ENCODE data around the gene LEF1.

LEF1 gene

DNA sequence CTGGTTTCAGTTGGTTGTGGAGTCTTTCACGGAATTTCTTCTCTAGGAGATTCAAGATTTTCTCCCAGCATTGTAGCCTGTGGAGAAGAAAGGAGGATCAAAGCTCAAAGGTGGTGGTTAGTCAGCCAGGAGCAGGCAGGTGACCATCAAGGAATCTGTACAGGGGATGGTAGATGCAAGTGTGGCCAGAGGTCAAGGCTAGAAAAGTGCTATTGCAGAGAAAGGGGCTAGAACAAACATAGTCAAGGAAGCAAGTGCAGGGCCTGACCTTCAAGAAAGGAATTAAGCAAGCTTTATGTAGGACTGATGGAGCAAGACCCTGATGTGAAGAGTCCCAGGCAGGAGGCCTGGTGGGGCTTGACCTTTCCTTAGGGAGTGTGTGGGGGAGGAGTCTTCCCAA lies 162.9 kb downstream of the LEF1 start:
- ATAC-seq: no peak
- TF ChIP-seq SNAI2 (CRISPR knock-in tag; IDR thresholded peaks at IDR 0.05) (no peak), ZC3H10 (CRISPR knock-in tag; IDR thresholded peaks at IDR 0.05) (no peak), PPARA (CRISPR knock-in tag; IDR thresholded peaks at IDR 0.05; ENCODE audit: borderline replicate concordance) (no peak), GLIS3 (CRISPR knock-in tag; IDR thresholded peaks at IDR 0.05) (no peak), OSR1 (CRISPR knock-in tag; IDR thresholded peaks at IDR 0.05) (no peak), BACH2 (CRISPR knock-in tag; IDR thresholded peaks at IDR 0.05; ENCODE audit: borderline replicate concordance) (no peak), ZNF565 (CRISPR knock-in tag; conservative IDR thresholded peaks at IDR 0.05; ENCODE audit: low read depth) (no peak), ARNTL (CRISPR knock-in tag; IDR thresholded peaks at IDR 0.05; ENCODE audit: borderline replicate concordance, low read depth) (no peak), ISL1 (CRISPR knock-in tag; IDR thresholded peaks at IDR 0.05) (no peak), ZFP3 (CRISPR knock-in tag; IDR thresholded peaks at IDR 0.05) (no peak), TCF4 (CRISPR knock-in tag; IDR thresholded peaks at IDR 0.05; ENCODE audit: borderline replicate concordance) (no peak), CSDC2 (CRISPR knock-in tag; IDR thresholded peaks at IDR 0.05) (no peak), ZNF70 (CRISPR knock-in tag; IDR thresholded peaks at IDR 0.05) (no peak)
- TF ChIP-seq, protein P1, sequence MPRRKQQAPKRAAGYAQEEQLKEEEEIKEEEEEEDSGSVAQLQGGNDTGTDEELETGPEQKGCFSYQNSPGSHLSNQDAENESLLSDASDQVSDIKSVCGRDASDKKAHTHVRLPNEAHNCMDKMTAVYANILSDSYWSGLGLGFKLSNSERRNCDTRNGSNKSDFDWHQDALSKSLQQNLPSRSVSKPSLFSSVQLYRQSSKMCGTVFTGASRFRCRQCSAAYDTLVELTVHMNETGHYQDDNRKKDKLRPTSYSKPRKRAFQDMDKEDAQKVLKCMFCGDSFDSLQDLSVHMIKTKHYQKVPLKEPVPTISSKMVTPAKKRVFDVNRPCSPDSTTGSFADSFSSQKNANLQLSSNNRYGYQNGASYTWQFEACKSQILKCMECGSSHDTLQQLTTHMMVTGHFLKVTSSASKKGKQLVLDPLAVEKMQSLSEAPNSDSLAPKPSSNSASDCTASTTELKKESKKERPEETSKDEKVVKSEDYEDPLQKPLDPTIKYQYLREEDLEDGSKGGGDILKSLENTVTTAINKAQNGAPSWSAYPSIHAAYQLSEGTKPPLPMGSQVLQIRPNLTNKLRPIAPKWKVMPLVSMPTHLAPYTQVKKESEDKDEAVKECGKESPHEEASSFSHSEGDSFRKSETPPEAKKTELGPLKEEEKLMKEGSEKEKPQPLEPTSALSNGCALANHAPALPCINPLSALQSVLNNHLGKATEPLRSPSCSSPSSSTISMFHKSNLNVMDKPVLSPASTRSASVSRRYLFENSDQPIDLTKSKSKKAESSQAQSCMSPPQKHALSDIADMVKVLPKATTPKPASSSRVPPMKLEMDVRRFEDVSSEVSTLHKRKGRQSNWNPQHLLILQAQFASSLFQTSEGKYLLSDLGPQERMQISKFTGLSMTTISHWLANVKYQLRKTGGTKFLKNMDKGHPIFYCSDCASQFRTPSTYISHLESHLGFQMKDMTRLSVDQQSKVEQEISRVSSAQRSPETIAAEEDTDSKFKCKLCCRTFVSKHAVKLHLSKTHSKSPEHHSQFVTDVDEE (CRISPR knock-in tag; IDR thresholded peaks at IDR 0.05): no peak
- TF ChIP-seq, protein P2, sequence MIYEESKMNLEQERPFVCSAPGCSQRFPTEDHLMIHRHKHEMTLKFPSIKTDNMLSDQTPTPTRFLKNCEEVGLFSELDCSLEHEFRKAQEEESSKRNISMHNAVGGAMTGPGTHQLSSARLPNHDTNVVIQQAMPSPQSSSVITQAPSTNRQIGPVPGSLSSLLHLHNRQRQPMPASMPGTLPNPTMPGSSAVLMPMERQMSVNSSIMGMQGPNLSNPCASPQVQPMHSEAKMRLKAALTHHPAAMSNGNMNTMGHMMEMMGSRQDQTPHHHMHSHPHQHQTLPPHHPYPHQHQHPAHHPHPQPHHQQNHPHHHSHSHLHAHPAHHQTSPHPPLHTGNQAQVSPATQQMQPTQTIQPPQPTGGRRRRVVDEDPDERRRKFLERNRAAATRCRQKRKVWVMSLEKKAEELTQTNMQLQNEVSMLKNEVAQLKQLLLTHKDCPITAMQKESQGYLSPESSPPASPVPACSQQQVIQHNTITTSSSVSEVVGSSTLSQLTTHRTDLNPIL (CRISPR knock-in tag; IDR thresholded peaks at IDR 0.05; ENCODE audit: low read depth): no peak
- TF ChIP-seq, protein P3, sequence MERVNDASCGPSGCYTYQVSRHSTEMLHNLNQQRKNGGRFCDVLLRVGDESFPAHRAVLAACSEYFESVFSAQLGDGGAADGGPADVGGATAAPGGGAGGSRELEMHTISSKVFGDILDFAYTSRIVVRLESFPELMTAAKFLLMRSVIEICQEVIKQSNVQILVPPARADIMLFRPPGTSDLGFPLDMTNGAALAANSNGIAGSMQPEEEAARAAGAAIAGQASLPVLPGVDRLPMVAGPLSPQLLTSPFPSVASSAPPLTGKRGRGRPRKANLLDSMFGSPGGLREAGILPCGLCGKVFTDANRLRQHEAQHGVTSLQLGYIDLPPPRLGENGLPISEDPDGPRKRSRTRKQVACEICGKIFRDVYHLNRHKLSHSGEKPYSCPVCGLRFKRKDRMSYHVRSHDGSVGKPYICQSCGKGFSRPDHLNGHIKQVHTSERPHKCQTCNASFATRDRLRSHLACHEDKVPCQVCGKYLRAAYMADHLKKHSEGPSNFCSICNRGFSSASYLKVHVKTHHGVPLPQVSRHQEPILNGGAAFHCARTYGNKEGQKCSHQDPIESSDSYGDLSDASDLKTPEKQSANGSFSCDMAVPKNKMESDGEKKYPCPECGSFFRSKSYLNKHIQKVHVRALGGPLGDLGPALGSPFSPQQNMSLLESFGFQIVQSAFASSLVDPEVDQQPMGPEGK (CRISPR knock-in tag; IDR thresholded peaks at IDR 0.05; ENCODE audit: borderline replicate concordance): no peak
- TF ChIP-seq, protein P4, sequence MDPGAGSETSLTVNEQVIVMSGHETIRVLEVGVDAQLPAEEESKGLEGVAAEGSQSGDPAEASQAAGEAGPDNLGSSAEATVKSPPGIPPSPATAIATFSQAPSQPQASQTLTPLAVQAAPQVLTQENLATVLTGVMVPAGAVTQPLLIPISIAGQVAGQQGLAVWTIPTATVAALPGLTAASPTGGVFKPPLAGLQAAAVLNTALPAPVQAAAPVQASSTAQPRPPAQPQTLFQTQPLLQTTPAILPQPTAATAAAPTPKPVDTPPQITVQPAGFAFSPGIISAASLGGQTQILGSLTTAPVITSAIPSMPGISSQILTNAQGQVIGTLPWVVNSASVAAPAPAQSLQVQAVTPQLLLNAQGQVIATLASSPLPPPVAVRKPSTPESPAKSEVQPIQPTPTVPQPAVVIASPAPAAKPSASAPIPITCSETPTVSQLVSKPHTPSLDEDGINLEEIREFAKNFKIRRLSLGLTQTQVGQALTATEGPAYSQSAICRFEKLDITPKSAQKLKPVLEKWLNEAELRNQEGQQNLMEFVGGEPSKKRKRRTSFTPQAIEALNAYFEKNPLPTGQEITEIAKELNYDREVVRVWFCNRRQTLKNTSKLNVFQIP (CRISPR knock-in tag; IDR thresholded peaks at IDR 0.05; ENCODE audit: borderline replicate concordance, low read depth): no peak
- TF ChIP-seq, protein P5, sequence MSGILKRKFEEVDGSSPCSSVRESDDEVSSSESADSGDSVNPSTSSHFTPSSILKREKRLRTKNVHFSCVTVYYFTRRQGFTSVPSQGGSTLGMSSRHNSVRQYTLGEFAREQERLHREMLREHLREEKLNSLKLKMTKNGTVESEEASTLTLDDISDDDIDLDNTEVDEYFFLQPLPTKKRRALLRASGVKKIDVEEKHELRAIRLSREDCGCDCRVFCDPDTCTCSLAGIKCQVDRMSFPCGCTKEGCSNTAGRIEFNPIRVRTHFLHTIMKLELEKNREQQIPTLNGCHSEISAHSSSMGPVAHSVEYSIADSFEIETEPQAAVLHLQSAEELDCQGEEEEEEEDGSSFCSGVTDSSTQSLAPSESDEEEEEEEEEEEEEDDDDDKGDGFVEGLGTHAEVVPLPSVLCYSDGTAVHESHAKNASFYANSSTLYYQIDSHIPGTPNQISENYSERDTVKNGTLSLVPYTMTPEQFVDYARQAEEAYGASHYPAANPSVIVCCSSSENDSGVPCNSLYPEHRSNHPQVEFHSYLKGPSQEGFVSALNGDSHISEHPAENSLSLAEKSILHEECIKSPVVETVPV (CRISPR knock-in tag; IDR thresholded peaks at IDR 0.05): no peak

DNA sequence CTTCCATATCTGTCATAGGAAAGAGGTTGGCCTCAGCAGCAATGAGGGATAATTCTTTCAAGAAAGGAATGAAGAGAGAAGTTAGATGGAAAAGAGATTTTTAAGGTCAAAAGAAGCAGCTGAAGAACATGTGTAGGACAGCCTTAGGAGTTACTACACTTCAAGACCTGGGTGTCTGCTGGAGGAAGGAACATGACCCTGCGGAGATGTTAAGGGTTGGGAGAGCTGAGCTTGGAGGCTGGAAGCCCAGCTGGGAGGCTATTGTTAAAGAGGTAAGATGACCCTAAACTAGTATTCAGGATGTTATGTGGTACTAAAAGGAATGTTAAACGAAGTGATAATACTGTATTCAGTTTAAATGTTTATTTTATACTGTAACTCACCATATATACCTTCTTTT lies 164.1 kb downstream of the LEF1 start:
- no peak for ATAC-seq
- TF ChIP-seq, protein P1 (CRISPR knock-in tag; IDR thresholded peaks at IDR 0.05): no peak
- TF ChIP-seq TOX (CRISPR knock-in tag; IDR thresholded peaks at IDR 0.05; ENCODE audit: borderline replicate concordance) (no peak), ZC3H10 (CRISPR knock-in tag; IDR thresholded peaks at IDR 0.05) (no peak), RARB (CRISPR knock-in tag; IDR thresholded peaks at IDR 0.05) (no peak), ZFP30 (CRISPR knock-in tag; IDR thresholded peaks at IDR 0.05) (no peak), ESRRG (CRISPR knock-in tag; IDR thresholded peaks at IDR 0.05) (no peak)
- TF ChIP-seq, protein P4 (CRISPR knock-in tag; IDR thresholded peaks at IDR 0.05; ENCODE audit: borderline replicate concordance, low read depth): no peak
- TF ChIP-seq, protein P5 (CRISPR knock-in tag; IDR thresholded peaks at IDR 0.05): no peak
- TF ChIP-seq, protein P2 (CRISPR knock-in tag; IDR thresholded peaks at IDR 0.05; ENCODE audit: low read depth): no peak

All from SK-N-SH treated with all-trans-retinoic acid at 6 μM for 48 hours (cell line).